Measurements from ENCODE around the gene SCRG1. TPM values are rescaled to one million over a fixed set of nuclear protein-coding genes. Genes with fewer than 3 reads are reported as not detected.

Gene SCRG1
- total RNA-seq, 1 donor from 2014 or later = not detected

- H3K9me3 Mint-ChIP-seq = no peaks in the 10 kb centered on the region
- peaks cover 11% of the 10 kb centered on the region for H3K4me1 Mint-ChIP-seq
- intact Hi-C loops (cut with micrococcal nuclease) = no loop called here
- ATAC-seq (ENCODE audit: low read depth) = no peak
- H3K27me3 Mint-ChIP-seq = no peaks in the 10 kb centered on the region
- no peak for TF ChIP-seq CTCF (IDR thresholded peaks at IDR 0.05)
- ChIA-PET POLR2A (interaction anchor here (1.3 kb wide), 1 partner anchor 35 kb away, joined by 11 read pairs; the partner anchor contains the start of gene HMGB2), CTCF (no interaction called here)
- peaks cover 14% of the 10 kb centered on the region for H3K36me3 Mint-ChIP-seq (ENCODE audit: low read depth)
- DNase-seq = no peak
- no peak overlapping the region for H3K27ac Mint-ChIP-seq
- H3K4me3 Mint-ChIP-seq = no peak overlapping the region
These were observed 31.0 kb downstream of the SCRG1 start for GRCh38 chr4:173367946-173368345.

- no peak overlapping the region for H3K27ac Mint-ChIP-seq
- H3K4me1 Mint-ChIP-seq = peaks cover 11% of the 10 kb centered on the region
- no peaks in the 10 kb centered on the region for H3K27me3 Mint-ChIP-seq
- peaks cover 14% of the 10 kb centered on the region for H3K36me3 Mint-ChIP-seq (ENCODE audit: low read depth)
- ChIA-PET CTCF (no interaction called here), POLR2A (interaction anchor here (1.3 kb wide), 1 partner anchor 34 kb away, joined by 11 read pairs; the partner anchor contains the start of gene HMGB2)
- ATAC-seq (ENCODE audit: low read depth) = no peak
- H3K9me3 Mint-ChIP-seq = no peaks in the 10 kb centered on the region
- TF ChIP-seq CTCF (IDR thresholded peaks at IDR 0.05) = no peak
- intact Hi-C loops (cut with micrococcal nuclease) = no loop called here
- DNase-seq = no peak
- no peak overlapping the region for H3K4me3 Mint-ChIP-seq
These were observed 31.6 kb downstream of the SCRG1 start for GRCh38 chr4:173367285-173367684.

GRCh38 chr4:173365359-173365996, 33.4 kb downstream of the SCRG1 start:
- H3K9me3 Mint-ChIP-seq = no peaks in the 10 kb centered on the region
- H3K36me3 Mint-ChIP-seq (ENCODE audit: low read depth) = peaks cover 7% of the 10 kb centered on the region
- H3K4me1 Mint-ChIP-seq = peaks cover 4% of the 10 kb centered on the region
- DNase-seq (no peak), ATAC-seq (ENCODE audit: low read depth) (no peak)
- H3K27me3 Mint-ChIP-seq = no peaks in the 10 kb centered on the region
- POLR2A ChIA-PET = no interaction called here
- TF ChIP-seq CTCF (IDR thresholded peaks at IDR 0.05) = no peak
- no peak overlapping the region for H3K27ac Mint-ChIP-seq
- intact Hi-C loops (cut with micrococcal nuclease) = no loop called here
- H3K4me3 Mint-ChIP-seq = no peak overlapping the region
- CTCF ChIA-PET = no interaction called here

GRCh38 chr4:173362666-173363065, 36.2 kb downstream of the SCRG1 start:
- intact Hi-C loops (cut with micrococcal nuclease) = no loop called here
- Mint-ChIP-seq H3K4me3 (no peak overlapping the region), H3K36me3 (ENCODE audit: low read depth) (no peaks in the 10 kb centered on the region), H3K4me1 (no peaks in the 10 kb centered on the region), H3K9me3 (peaks cover 2% of the 10 kb centered on the region), H3K27ac (no peak overlapping the region), H3K27me3 (no peaks in the 10 kb centered on the region)
- DNase-seq (no peak), ATAC-seq (ENCODE audit: low read depth) (no peak)
- POLR2A ChIA-PET = no interaction called here
- CTCF ChIA-PET = no interaction called here
- no peak for TF ChIP-seq CTCF (IDR thresholded peaks at IDR 0.05)

- no peak for TF ChIP-seq CTCF (IDR thresholded peaks at IDR 0.05)
- H3K9me3 Mint-ChIP-seq = peaks cover 2% of the 10 kb centered on the region
- ChIA-PET POLR2A (no interaction called here), CTCF (interaction anchor here (0.8 kb wide), 1 partner anchor 41 kb away, joined by 3 read pairs; no protein-coding TSS in a partner anchor)
- H3K4me1 Mint-ChIP-seq = no peaks in the 10 kb centered on the region
- DNase-seq (no peak), ATAC-seq (ENCODE audit: low read depth) (no peak)
- intact Hi-C loops (cut with micrococcal nuclease) = no loop called here
- H3K27ac Mint-ChIP-seq = no peak overlapping the region
- H3K36me3 Mint-ChIP-seq (ENCODE audit: low read depth) = no peaks in the 10 kb centered on the region
- no peak overlapping the region for H3K4me3 Mint-ChIP-seq
- no peaks in the 10 kb centered on the region for H3K27me3 Mint-ChIP-seq
These were observed 38.2 kb downstream of the SCRG1 start for GRCh38 chr4:173360587-173361221.

All from activated B cell treated with CpG ODN at 0.5 μM for 24 hours (primary cell).